IPS-NIHi11 (cell line): Measurements from ENCODE around the gene PHLPP2.
A peak's percentile ranks its signal among the peaks of the same experiment; 100 is the strongest.
"Not testable (repeated sequence)": the region's sequence is repeated elsewhere in the genome, so short reads cannot be mapped to it uniquely, and the experiment has no call there.

Experiments used
- DNase-seq: peaks from one replicate; pipeline ENCODE4 v3.0.0; 2012; ENCODE audit warnings: mixed read lengths, low spot score

PHLPP2 gene

DNA sequence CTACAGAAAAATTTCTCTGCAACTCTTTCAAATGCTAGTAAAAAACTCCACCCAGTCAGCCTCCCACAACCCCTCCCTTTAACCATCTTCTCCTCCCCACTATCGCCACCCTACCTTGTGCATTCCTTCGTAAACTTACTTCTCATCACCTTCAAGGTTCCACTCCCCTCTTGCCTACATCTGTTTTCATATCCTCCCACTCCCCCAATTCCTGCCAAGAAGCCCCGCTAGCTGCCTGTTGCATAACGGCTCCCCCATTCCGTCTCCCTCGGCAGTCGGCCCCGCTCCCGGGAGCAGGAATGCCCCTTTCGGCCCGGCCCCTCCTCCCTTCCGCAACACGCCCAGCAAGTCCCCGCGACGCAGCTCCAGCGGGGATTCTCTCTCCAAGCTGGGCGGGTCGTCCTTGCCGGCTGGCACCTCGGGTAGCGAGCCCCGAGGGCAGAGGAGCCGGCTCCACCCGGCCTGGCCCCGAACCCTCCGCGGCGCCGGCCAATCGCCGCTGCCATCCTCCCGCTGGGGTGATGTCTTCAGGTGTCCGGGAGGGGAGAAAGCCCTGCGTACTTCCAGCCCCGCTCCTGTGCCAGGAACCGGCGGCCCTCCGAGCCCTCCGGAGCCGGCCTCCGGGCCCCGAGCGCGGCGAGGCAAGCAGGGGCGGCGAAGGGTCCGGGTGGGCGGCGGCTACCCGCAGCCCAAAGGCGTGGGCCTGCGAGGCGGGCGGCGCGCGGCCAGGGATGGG lies 1.5 kb downstream of the PHLPP2 start:
- peak; percentile 84 for DNase-seq

DNA sequence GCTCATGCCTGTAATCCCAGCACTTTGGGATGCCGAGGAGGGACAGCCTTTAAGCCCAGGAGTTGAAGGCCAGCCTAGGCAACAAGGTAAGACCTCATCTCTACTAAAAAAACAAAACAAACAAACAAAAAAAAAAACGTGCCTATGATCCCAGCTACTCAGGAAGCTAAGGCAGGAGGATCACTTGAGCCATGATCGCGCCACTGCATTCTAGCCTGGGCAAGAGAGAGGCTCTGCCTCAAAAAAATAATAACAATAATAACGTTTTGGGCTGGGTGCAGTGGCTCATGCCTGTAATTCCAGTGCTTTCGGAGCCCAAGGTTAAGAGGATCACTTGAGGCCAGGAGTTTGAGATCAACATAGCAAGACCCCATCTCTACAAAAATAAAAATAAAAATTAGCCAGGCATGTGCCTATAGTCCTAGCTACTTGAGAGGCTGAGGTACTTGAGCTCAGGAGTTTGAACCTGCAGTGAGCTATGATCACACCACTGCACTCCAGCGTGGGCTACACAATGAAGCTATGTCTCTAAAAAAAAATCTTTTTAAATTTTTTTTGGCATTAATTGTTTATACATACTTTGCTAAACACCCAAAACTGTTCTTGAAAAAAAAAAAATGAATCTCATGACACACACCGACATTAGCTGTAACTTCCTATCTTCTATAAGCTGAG lies 3.3 kb downstream of the PHLPP2 start:
- DNase-seq, result no peak

DNA sequence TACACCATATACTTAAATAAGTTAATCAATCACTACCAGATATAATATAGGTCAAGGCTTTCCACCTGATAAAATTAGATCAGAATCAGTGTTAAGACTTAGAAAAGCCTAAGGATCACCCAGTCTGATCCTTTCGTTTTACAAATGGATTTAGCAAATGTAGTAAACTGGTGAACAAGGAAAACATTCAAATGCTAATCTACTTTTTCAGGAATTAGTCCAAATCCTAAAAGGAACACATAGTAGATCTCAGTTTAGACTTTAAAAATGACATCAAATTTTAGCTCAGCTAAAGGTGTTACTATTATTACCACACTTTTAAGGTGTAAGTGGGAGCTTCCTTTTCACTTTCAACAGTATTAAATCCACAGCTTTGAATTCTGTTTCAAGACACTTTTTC lies 12.0 kb downstream of the PHLPP2 start:
- no peak for DNase-seq

DNA sequence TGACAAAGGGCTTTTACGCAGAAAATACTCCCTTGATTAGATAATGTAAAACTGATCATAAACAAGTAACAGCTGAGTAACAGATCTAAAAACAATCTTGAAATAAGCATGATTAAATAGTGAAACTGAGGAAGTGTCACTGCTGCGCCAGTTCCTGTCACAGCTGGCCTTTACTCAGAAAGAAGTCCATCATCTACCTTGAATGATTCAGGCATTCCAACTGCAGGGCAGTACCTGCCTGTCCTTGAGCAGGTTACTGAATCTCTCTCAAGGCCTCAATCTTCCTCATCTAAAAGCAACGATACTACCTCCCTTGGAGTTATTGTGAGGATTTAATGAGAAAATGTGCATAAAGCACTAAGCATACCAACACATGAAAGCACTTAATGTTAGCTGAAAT lies 12.7 kb downstream of the PHLPP2 start:
- no peak for DNase-seq

DNA sequence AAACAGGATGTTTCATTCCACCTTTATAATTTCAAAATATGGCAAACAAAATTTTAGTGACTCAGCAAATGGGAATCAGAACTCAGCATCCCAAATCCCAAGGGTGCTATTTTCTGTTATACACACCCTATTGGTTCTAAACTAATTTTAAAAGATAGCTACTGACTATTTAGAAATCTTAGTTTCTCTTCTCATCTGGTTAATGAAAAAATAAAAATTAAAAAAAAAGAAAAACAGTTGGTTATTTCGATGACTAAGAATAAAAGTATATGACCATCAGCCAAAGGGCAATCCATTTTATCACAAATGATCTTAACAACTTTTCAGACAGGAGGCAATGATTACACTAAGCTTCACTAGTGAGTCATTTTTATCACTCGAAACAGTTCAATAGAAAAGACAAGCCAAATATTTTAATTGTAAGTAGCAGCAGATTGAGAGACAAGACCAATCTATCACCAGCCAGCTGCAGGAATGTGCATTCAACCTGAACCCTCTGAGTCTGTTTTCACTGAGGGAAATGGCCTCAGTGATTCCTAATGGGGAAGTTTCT lies 15.2 kb downstream of the PHLPP2 start:
- DNase-seq, result no peak

DNA sequence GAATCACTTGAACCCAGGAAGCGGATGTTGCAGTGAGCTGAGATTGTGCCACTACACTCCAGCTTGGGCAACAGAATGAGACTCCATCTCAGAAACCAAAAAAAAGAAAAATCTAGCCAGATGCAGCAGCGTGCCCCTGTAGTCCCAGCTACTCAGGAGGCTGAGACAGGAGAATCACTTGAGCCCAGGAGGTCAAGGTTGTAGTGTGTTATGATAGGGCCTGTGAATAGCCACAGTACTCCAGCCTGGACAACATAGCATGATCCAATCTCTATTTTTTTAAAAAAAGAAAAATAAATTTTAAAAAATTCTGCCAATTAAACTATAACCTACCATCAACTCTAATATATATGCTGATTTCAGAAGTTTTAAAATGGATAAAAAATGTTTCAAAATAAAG lies 15.8 kb downstream of the PHLPP2 start:
- DNase-seq, result no peak

DNA sequence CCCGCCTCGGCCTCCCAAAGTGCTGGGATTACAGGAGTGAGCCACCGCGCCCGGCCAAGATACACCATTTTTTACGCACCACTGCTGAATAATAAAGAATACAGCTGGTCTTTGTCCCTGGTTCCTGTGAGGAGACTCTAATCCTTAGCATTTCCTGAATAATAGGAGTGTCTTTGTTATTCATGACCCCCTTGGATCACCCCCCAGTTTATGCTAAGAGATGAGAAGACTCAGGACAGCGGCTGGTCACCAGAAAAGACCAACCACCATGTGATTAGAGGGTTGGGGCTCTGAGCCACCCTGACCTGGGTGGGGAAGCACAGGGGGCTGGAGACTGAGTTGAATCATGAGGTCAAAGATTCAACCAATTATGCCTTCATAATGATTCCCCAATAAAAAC lies 17.3 kb downstream of the PHLPP2 start:
- peak; percentile 31 for DNase-seq

DNA sequence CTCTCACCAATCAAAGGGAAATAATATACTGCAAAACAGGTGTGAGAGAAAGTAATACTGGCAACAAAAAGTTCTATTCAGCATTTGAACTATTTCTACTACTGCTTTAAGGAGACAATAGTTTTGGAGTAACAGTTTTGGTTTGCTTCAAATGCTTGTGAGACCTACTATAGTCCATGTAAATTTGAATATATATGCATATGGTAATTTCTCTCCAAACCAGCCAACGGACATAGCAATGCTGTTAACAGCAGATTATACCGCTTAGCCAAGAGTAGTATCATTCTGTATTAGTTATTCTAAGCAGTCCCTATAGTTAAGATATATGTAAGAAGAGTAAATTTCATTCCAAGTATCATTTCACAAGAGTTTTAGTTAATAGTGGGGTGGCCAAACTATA lies 18.5 kb downstream of the PHLPP2 start:
- no peak for DNase-seq

DNA sequence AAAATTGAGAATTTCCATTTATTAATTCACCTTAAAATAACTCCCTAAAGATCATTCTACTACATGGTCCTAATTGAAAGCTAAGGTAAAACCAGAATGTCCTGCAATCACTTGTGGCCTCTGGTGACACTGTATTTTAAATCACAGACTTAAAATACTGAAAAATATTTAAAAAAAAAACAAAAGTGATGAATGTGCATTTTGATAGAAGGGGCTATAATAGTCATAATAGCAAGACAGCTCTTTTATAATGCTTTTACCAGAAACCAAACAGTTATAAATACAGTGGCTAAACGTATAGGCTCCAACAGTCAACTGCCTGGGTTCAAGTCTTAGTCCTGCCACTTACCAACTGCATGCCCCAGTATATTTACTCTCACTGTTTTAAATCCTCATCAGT lies 21.2 kb downstream of the PHLPP2 start:
- DNase-seq, result no peak

DNA sequence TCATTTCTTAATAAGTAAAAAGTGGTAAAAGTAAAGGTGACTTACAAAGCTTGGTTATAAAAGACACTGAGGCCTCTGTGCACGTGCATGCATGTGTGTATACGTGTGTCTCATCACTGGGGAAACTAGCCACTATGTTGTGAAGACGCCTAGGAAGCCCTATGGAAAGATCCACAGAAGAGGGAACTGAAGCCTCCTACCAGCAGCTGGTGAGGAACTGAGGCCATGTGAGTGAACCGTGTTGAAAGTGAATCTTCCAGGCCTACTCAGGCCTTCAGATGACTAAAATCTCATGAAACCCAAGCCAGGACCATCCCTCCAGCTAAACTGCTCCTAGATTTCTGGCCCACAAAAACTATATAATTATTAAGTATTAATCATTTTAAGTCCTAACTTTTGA lies 23.7 kb downstream of the PHLPP2 start:
- no peak for DNase-seq

DNA sequence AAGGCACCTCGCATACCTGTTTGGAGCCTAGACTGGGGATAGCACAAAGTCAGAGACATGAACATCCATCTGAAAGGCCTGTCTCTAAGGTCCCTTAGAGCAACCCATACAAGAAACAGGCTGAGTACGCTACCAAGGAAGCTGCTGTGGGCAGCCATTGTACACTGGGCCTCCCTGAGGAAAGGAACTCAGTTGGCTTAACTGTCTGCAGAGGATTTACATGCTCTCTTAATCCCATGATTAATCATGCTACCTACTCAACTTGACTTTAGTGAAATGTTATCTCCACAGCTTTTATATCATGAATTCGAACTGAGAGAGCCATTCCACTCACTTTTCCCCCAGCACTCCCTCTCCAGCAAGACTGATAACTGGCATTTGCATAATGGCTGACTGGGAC lies 26.0 kb downstream of the PHLPP2 start:
- DNase-seq, result no peak

DNA sequence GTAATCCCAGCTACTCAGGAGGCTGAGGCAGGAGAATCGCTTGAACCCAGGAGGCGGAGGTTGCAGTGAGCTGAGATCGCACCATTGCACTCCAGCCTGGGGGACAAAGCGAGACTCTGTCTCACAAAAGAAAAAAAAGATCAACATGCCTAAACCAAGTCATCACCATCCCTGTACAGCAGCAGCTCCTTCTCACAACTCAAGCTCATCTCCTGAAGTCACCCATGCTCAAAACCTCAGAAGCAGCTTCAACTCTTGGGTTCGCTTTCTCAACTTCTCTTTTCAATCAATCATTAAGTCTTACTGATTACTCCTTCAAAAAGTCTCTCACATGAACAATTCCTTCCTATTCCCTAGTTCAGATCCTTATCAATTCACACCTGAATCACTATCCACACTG lies 31.3 kb downstream of the PHLPP2 start:
- no peak for DNase-seq

DNA sequence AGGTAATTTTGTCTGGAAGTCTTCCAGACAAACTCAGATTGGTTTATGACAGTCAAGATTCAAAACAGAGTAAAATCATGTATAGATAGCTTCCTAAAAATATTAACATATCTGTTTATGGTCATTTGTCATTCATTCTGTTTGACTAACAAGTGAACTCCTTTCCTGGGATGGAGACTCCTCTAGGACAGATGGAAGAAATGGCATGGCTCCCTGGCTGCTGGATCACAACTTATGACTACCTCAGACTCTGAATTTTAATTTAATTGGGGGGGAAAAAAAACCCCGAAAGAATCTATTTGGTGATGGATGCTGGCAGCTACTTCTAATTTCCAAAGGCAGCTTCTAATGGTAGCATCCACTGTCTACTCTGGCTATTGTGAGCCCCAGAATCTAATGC lies 34.6 kb downstream of the PHLPP2 start:
- no peak for DNase-seq

DNA sequence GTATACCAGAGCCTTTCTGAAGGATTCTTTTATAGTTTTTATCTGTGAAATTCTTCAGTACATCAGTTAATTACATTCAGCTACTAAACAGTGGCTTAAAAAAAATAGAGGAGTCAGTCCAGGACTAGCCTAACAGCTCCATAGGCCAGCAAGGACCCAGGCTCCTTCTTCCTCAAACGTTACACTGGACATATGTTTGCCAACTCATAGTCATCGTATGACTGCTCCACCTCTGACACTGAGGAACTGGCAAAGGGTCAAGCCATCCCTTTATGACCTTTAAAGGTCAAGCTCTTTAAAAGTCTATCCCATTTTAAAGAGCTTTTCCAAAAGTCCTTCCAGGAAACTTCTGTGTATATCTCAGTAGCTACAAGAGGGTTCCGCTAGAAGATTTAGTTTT lies 36.6 kb downstream of the PHLPP2 start:
- DNase-seq, result no peak

DNA sequence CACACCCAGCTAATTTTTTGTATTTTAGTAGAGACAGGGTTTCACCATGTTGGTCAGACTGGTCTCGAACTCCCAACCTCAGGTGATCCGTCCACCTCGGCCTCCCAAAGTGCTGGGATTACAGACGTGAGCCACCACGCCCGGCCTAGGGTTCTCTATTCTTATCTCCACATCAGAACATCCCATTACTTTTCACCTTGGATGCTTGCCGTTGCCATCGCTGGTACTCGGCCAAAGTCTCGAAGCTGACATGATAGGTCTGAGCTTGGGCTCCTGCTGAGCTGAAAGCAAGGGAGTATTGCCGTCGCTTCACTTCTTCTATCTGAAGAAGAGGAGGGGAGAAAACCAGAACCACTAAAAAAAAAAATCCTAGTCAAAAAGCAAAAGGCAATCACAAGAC lies 40.2 kb downstream of the PHLPP2 start:
- not testable (repeated sequence) for DNase-seq

DNA sequence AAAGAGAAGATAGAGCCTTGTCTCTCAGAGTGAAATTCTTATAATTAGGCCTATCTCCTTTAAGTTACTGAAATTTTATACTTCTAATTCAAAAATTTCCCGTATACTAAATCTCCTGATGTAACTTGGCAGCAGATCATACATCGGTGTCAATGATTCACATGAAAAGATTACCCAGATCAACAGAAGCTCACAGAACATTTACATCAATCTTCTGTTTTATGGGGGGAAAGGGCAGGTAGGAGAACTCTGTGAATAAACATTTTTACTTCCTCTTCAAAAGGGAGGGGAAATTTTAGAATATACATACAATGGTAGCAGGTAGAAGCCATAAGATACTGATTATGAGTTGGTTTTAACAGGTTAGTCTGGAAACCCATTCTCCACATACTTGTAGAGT lies 43.1 kb downstream of the PHLPP2 start:
- no peak for DNase-seq

DNA sequence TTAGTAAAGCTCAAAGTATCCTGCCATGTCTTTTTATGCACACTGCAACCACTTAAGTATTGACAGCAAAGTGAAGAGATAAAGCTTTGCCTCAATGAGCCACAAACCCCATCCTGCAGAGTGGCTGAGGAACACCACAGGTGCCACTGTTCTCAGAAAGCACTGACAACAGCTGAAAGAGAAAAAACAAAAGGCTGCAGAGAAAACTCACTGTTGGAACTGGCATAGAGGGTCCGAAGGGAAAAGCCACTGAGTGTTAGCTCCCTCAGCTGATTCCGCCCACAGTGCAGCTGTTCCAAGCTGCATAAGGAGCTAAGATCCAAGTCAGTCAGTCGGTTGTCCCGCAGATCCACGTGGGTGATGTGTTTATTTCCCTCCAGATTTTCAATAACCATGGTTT lies 48.3 kb downstream of the PHLPP2 start:
- no peak for DNase-seq

DNA sequence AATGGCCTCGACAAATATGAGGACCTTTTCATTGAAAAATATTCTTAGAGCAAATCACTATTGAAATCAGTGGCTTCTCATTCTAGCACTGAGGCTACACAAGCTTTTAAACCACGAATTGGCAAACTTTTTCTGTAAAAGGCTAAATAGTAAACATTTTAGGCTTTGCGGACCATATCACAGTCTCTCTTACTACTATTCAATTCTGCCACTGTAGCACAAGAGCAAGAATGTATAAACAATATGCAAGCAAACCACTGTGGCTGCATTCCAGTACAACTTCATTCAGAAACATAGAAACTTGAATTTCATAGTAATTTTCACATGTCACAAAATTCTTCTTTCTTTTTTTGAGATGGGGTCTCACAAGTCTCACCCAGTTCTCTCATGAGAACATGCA lies 49.1 kb downstream of the PHLPP2 start:
- DNase-seq, result no peak

DNA sequence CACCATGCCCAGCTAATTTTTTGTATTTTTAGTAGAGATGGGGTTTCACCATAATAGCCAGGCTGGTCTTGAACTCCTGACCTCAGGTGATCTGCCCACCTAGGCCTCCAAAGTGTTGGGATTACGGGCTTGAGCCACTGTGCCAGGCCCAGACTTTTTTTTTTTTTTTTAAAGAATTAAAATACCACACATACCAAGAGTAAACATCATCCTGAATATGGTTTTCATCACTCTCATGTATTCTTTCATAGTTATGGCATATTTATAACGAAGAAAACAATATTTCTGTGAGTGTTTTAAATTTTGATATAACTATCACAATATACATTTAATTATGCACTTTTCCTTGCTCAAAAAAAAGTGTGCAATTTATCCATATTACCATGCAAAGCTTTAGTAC lies 50.3 kb downstream of the PHLPP2 start:
- DNase-seq, result no peak

DNA sequence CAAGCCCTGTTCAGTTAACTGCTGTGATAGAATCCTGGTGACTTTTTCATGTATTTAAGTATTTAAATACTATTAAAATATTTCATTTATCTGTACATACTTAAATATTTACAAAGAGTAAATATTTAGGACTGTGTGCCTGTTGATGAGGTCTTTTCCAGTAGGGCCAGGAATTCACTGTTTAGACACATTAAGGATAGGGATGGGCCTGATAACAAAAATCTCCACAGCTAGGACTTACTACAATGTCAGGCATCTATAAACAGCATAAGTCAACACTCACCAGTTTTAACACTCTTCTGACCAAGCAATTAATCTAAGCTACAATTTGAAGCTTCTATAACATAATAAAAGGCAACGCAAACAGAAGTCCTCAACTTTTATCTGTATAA lies 50.9 kb downstream of the PHLPP2 start:
- no peak for DNase-seq

DNA sequence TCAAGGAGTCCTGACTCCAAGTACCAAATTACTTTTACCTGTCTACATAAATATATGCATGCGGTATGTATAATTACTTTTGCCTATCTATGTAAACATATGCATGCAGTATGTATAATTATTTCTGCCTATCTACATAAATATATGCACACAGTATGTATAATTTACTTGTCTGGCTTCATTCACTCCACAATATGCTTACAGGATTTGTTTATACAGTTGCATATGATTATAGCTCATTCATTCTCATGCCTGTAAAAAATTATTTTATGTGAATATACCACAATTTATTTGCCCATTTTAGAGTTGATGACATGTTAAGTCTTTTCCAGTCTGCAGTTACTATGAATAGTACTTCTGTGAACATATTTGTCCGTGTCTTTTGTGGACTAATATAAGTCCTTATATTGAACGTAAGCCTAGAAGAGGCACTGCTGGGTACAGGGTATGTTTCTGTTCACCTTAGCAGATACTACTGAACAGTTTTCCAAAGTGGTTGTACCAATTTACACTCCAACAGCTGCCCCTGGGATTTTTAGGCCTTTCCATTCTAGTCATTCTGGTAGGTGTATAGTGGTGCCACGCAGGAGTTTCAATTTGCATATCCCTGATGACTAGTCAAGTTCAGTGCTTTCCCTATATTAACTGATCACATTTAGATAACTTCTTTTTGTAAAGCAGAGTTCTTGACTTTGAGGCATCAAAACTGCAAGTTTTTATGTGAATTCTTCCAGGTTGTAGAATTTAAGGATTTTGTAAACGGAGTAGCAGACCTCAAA lies 51.5 kb downstream of the PHLPP2 start:
- no peak for DNase-seq

DNA sequence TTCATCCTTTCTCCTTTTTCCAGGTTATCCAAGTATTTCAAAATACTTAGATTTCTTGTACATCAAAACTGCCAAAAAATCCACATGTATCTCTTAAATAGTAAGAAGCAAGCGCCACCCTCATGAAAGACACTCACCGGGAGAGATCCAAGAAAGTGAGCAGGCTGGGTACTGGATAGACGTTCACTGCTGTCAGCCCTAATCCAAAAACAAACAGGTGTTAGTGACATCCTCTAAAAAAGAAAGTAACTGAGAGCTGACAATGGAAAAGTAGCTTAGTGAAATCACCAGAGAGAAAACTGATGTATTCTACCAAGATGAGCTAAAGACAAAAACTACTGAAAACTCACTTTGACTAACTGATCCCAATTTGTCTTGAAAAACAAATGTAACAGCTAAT lies 52.4 kb downstream of the PHLPP2 start:
- DNase-seq, result no peak

DNA sequence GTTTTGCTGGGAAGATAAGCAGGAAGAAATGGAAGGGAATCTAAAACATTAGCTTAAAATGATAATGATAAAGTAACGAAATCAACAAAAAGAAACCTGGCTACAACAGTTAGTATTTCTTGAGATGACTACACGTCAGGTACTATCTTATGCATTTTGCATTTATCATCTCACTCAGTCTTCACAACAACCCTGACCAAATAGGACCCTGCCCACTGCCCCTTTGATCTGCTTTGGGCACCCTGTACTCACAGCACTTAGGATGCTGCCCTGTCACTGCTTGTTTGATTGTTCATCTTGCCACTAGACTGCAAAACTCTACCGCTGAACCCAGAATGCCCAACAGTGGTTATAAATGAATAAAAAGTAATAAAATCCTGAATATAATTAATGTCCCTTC lies 53.3 kb downstream of the PHLPP2 start:
- no peak for DNase-seq
